SK-N-SH (cell line): ENCODE results near the gene UBE2D3. TPM values are rescaled to one million over a fixed set of nuclear protein-coding genes. Genes with fewer than 3 reads are reported as not detected.

ENCODE experiments used
- CTCF ChIA-PET: fragments of 300-600, 350-600 bp; formaldehyde crosslinking; extraction: SDS; loops from one replicate; lab custom pipeline; 2021; lab: Yijun Ruan, JAX
- POLR2A ChIA-PET: fragments of 350-600 bp; sonication (Branson Sonifier 250); formaldehyde crosslinking; extraction: SDS; loops from one replicate; lab custom pipeline; 2020; ENCODE audit warnings: antibody characterized with exemption, inconsistent platforms; lab: Yijun Ruan, JAX
- DNase-seq: peaks from one replicate; pipeline ENCODE4 v3.0.0; 2012
- H2AFZ ChIP-seq: fragments of 200-600 bp; sonication (generic); 2 replicates; pipeline ENCODE4 v1.8.1; 2016; ENCODE audit warnings: antibody characterized with exemption, mild to moderate bottlenecking, low read depth
- H3F3A ChIP-seq: fragments of 200-600 bp; sonication (generic); replicated peaks from 2 replicates; pipeline ENCODE3; 2016; ENCODE audit warnings: antibody characterized with exemption, mild to moderate bottlenecking; ENCODE audit not compliant: insufficient read depth
- H3K27ac ChIP-seq, 2 experiments: fragments of 200-500 bp in 1 of 2; fragments of 200-600 bp in 1 of 2; sonication (Bioruptor generic) in 1 of 2; sonication (generic), shearing (Covaris generic) in 1 of 2; 2 replicates each; pipeline versions ENCODE4 v1.5.1 to v1.6.1; 2014 to 2016; ENCODE audit warnings: low read depth in 2 of 2, inconsistent platforms in 1 of 2, low read length in 1 of 2, mild to moderate bottlenecking in 1 of 2, mixed read lengths in 1 of 2
- H3K27me3 ChIP-seq: fragments of 200-600 bp; sonication (generic), shearing (Covaris generic); 2 replicates; pipeline ENCODE4 v1.6.1; 2016; ENCODE audit warnings: mixed run types; ENCODE audit not compliant: insufficient read depth
- H3K36me3 ChIP-seq, 2 experiments: fragments of 200-500 bp in 1 of 2; fragments of 200-600 bp in 1 of 2; sonication (Bioruptor generic) in 1 of 2; sonication (generic) in 1 of 2; replicated peaks in 1 of 2; 2 replicates each; pipeline versions ENCODE3 to v1.5.1; 2014 to 2016; ENCODE audit warnings: low read length in 1 of 2, mild to moderate bottlenecking in 1 of 2; ENCODE audit not compliant: insufficient read depth in 2 of 2, control insufficient read depth in 1 of 2
- H3K4me1 ChIP-seq, 2 experiments: fragments of 200-500 bp in 1 of 2; fragments of 200-600 bp in 1 of 2; sonication (Bioruptor generic) in 1 of 2; sonication (generic), shearing (Covaris generic) in 1 of 2; 2 replicates each; pipeline versions ENCODE4 v1.5.1 to v1.6.1; 2014 to 2016; ENCODE audit warnings: low read depth in 1 of 2, low read length in 1 of 2, mixed run types in 1 of 2; ENCODE audit not compliant: insufficient read depth in 2 of 2, control insufficient read depth in 1 of 2
- H3K4me2 ChIP-seq: fragments of 200-600 bp; sonication (generic), shearing (Covaris generic); 2 replicates; pipeline ENCODE4 v1.6.1; 2017; ENCODE audit warnings: mixed run types
- H3K4me3 ChIP-seq, 2 experiments: fragments of 200-500 bp in 1 of 2; fragments of 200-600 bp in 1 of 2; sonication (Bioruptor generic) in 1 of 2; sonication (generic), shearing (Covaris generic) in 1 of 2; 2 replicates each; pipeline versions ENCODE4 v1.5.1 to v1.8.1; 2014 to 2016; ENCODE audit warnings: low read depth in 2 of 2, inconsistent platforms in 1 of 2, low read length in 1 of 2, mild to moderate bottlenecking in 1 of 2, mixed read lengths in 1 of 2, moderate library complexity in 1 of 2
- H3K79me2 ChIP-seq: fragments of 200-600 bp; sonication (generic); 2 replicates; pipeline ENCODE4 v1.8.1; 2017; ENCODE audit warnings: mild to moderate bottlenecking; ENCODE audit not compliant: insufficient read depth
- H3K9ac ChIP-seq: fragments of 200-600 bp; sonication (generic); 2 replicates; pipeline ENCODE4 v1.6.1; 2017; ENCODE audit warnings: mixed run types
- H3K9me2 ChIP-seq: fragments of 200-600 bp; sonication (generic); 2 replicates; pipeline ENCODE4 v1.6.1; 2017; ENCODE audit warnings: mixed run types
- H3K9me3 ChIP-seq: fragments of 200-600 bp; sonication (generic); 2 replicates; pipeline ENCODE4 v1.6.1; 2017; ENCODE audit warnings: mixed run types, mild to moderate bottlenecking, moderate library complexity
- H4K20me1 ChIP-seq: fragments of 200-600 bp; sonication (generic); 2 replicates; pipeline ENCODE4 v1.6.1; 2017; ENCODE audit warnings: mild to moderate bottlenecking, mixed run types; ENCODE audit not compliant: insufficient read depth
- CHD2 ChIP-seq: fragments of 150-350 bp; IDR thresholded peaks from 2 replicates; pipeline ENCODE4 v1.6.1; 2018; ENCODE audit warnings: low read length; ENCODE audit not compliant: partially characterized antibody
- ELF1 ChIP-seq: IDR thresholded peaks from 2 replicates; pipeline ENCODE4 v1.4.0; 2012
- EP300 ChIP-seq, 2 experiments: IDR thresholded peaks; 2 replicates each; pipeline versions ENCODE4 v1.4.0 to v1.6.1; 2012; ENCODE audit warnings: borderline replicate concordance in 1 of 2, low read depth in 1 of 2, low read length in 1 of 2
- IRF3 ChIP-seq: fragments of 150-350 bp; IDR thresholded peaks from 2 replicates; pipeline ENCODE4 v1.6.1; 2016; ENCODE audit warnings: mild to moderate bottlenecking, low read depth, low read length
- JUND ChIP-seq: IDR thresholded peaks from 2 replicates; pipeline ENCODE4 v1.4.0; 2012
- MXI1 ChIP-seq: IDR thresholded peaks from 2 replicates; pipeline ENCODE4 v1.6.1; 2012; ENCODE audit warnings: mild to moderate bottlenecking, low read depth, low read length, improper control_type of control experiment
- NFIC ChIP-seq: IDR thresholded peaks from 2 replicates; pipeline ENCODE4 v1.4.0; 2012; ENCODE audit warnings: borderline replicate concordance
- NRF1 ChIP-seq: IDR thresholded peaks from 2 replicates; pipeline ENCODE4 v1.6.1; 2012; ENCODE audit warnings: low read depth, mild to moderate bottlenecking, low read length
- RCOR1 ChIP-seq: fragments of 150-350 bp; IDR thresholded peaks from 2 replicates; pipeline ENCODE4 v1.6.1; 2017; ENCODE audit warnings: antibody characterized with exemption, low read length
- RFX5 ChIP-seq: IDR thresholded peaks from 2 replicates; pipeline ENCODE4 v1.6.1; 2012; ENCODE audit warnings: mild to moderate bottlenecking, improper control_type of control experiment, low read length
- SMC3 ChIP-seq: IDR thresholded peaks from 2 replicates; pipeline ENCODE4 v1.6.1; 2012; ENCODE audit warnings: low read depth, low read length, improper control_type of control experiment
- TAF1 ChIP-seq: IDR thresholded peaks from 2 replicates; pipeline ENCODE4 v1.6.1; 2012; ENCODE audit warnings: low read depth, mild to moderate bottlenecking, low read length, moderate library complexity, borderline replicate concordance
- TEAD4 ChIP-seq: IDR thresholded peaks from 2 replicates; pipeline ENCODE4 v1.4.0; 2012; ENCODE audit warnings: mild to moderate bottlenecking, borderline replicate concordance; ENCODE audit not compliant: insufficient read depth
- USF1 ChIP-seq: IDR thresholded peaks from 2 replicates; pipeline ENCODE4 v1.4.0; 2012; ENCODE audit warnings: low read depth, borderline replicate concordance
- YY1 ChIP-seq: IDR thresholded peaks from 2 replicates; pipeline ENCODE4 v1.4.0; 2012; ENCODE audit warnings: low read depth, mild to moderate bottlenecking
- ZBTB33 ChIP-seq: IDR thresholded peaks from 2 replicates; pipeline ENCODE4 v1.4.0; 2012; ENCODE audit warnings: low read depth, borderline replicate concordance
- WGBS: methylation state at CpG from one replicate; pipeline ENCODE4 v1.1.6; 2017; ENCODE audit warnings: low lambda C conversion rate; 5-methylcytosine and 5-hydroxymethylcytosine counted together
- polyA plus RNA-seq, 3 experiments: library from polyadenylated mRNA; depleted of rRNA; stranded (reverse); fragments of >200 nt; gene quantifications; 2 replicates each; pipeline ENCODE4 v1.2.3, GENCODE V29; 2012
- TF ChIP-seq, protein P1 (sequence below): IDR thresholded peaks from 2 replicates; pipeline ENCODE4; 2012
- TF ChIP-seq, protein P2 (sequence below): fragments of 150-350 bp; IDR thresholded peaks from 2 replicates; pipeline ENCODE4 v1.6.1; 2017; ENCODE audit warnings: antibody characterized with exemption, low read length, low read depth, borderline replicate concordance

The UBE2D3 gene
- polyA plus RNA-seq, 1 of the 3 experiments (the other 2 are of a cell fraction) = 216 TPM

DNA sequence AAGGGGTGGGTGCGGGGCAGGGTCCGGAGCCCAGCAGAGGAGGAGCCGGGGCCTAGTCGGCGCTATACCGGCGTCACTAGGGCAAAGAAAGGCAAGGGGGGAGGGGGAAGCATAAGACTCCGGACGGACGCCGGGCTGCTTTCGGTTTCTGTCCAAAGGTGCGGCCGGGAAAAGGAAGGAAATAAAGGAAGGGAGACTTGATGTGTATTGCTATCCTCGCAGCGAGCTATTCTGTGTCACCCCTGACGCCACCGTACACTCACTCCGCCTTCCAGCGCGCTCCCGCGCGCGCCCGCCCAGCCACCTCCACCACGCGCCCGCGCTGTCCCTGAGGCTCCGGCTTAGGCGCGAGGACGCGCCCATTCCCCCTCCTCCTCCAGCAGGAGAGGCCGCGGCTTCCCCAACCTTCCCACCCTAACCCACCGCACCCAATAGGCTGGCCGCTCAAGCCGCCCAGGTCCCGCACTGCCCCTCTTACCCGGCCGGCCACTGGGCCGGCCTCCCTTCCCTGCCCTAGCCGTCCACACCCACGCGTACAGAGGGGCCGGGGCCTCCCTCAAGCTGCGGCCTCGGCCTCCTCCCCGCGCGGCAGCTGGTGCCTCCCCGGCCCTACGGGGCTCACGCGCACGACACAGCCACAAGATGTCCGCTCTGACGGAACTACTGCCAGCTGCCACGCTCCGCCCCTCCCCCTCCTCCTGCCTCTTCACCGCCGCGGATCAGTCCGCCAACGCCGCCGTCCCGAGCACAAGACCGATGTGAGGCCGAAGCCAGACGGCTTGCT lies at the start of gene UBE2D3 (continued):
- TF ChIP-seq NFIC (peak; percentile 52; the same call in 1 of the 2 replicates), MXI1 (peak; percentile 66), ZBTB33 (no peak), CHD2 (peak; percentile 80), TEAD4 (no peak)
- TF ChIP-seq, protein P1, sequence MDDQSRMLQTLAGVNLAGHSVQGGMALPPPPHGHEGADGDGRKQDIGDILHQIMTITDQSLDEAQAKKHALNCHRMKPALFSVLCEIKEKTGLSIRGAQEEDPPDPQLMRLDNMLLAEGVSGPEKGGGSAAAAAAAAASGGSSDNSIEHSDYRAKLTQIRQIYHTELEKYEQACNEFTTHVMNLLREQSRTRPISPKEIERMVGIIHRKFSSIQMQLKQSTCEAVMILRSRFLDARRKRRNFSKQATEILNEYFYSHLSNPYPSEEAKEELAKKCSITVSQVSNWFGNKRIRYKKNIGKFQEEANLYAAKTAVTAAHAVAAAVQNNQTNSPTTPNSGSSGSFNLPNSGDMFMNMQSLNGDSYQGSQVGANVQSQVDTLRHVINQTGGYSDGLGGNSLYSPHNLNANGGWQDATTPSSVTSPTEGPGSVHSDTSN = peak; percentile 80
- TF ChIP-seq, protein P2, sequence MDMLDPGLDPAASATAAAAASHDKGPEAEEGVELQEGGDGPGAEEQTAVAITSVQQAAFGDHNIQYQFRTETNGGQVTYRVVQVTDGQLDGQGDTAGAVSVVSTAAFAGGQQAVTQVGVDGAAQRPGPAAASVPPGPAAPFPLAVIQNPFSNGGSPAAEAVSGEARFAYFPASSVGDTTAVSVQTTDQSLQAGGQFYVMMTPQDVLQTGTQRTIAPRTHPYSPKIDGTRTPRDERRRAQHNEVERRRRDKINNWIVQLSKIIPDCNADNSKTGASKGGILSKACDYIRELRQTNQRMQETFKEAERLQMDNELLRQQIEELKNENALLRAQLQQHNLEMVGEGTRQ = no peak
- TF ChIP-seq, all 33 proteins: peak for 15

DNA sequence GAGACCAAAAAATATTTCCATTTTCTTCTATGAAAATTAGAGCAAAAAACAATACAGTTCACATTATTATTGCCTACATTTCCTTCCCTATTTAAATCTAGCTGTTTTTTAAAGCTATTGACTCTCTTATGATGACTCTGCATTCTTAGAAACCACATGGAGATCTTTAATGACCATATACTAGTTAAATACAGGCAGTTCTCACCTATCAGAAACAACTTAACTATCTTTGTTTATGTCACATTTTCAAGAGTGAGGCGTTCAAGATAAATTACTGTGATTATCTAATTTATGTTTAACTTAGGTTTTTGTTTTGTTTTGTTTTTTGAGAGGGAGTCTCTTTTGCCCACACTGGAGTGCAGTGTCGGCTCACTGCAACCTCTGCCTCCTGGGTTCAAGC lies 44.4 kb upstream of the UBE2D3 start:
- Histone ChIP-seq H3F3A (peaks cover 6% of the 10 kb centered on the region), H3K27ac (no peak overlapping the region), H3K9ac (no peak overlapping the region), H3K36me3 (peaks cover 11 to 33% of the 10 kb centered on the region in 2 experiments), H3K9me3 (no peaks in the 10 kb centered on the region), H3K79me2 (peaks cover 82% of the 10 kb centered on the region), H2AFZ (no peak overlapping the region), H3K4me3 (no peak overlapping the region), H3K9me2 (no peaks in the 10 kb centered on the region), H3K27me3 (no peaks in the 10 kb centered on the region), H3K4me2 (no peak overlapping the region), H3K4me1 (peaks cover 9 to 10% of the 10 kb centered on the region in 2 experiments; a peak in 3 of 4 replicates), H4K20me1 (no peaks in the 10 kb centered on the region)
- POLR2A ChIA-PET = interaction anchor here (1.2 kb wide), 1 partner anchor 45 kb away, joined by 4 read pairs; the partner anchor contains the start of gene UBE2D3
- DNase-seq = no peak
- CTCF ChIA-PET = no interaction called here
- no peak for TF ChIP-seq EP300 (IDR thresholded peaks at IDR 0.05; ENCODE audit: borderline replicate concordance in 1 of 2, low read depth in 1 of 2, low read length in 1 of 2)
- TF ChIP-seq, protein P1 = no peak
- TF ChIP-seq, protein P2 = no peak
- no peak for TF ChIP-seq TAF1
- TF ChIP-seq SMC3 = no peak
- no peak for TF ChIP-seq ELF1
- no peak for TF ChIP-seq JUND
- no peak for TF ChIP-seq RCOR1
- TF ChIP-seq YY1 = no peak
- TF ChIP-seq RFX5 = no peak
- no peak for TF ChIP-seq NRF1
- TF ChIP-seq USF1 = no peak
- TF ChIP-seq IRF3 = no peak
- 93% methylated on average over 2 of the region's 2 CpGs for WGBS
